GM18505 (cell line): Measurements from ENCODE around the gene GIT1.
A peak's percentile ranks its signal among the peaks of the same experiment; 100 is the strongest.

ENCODE experiments used
- ATAC-seq: cut with Tn5 transposase; IDR thresholded peaks from one replicate; pipeline ENCODE4 v1.9.1; 2021; ENCODE audit not compliant: unreplicated experiment
- POLR2A ChIP-seq: IDR thresholded peaks from 4 replicates; pipeline ENCODE4 v1.6.1; 2011; ENCODE audit warnings: borderline replicate concordance; ENCODE audit not compliant: insufficient read depth, insufficient read length; ENCODE audit errors: extremely low read depth

GIT1 gene

GRCh38 chr17:29582772-29583171 lies 6.7 kb downstream of the GIT1 start:
- no peak for TF ChIP-seq POLR2A
- no peak for ATAC-seq

DNA sequence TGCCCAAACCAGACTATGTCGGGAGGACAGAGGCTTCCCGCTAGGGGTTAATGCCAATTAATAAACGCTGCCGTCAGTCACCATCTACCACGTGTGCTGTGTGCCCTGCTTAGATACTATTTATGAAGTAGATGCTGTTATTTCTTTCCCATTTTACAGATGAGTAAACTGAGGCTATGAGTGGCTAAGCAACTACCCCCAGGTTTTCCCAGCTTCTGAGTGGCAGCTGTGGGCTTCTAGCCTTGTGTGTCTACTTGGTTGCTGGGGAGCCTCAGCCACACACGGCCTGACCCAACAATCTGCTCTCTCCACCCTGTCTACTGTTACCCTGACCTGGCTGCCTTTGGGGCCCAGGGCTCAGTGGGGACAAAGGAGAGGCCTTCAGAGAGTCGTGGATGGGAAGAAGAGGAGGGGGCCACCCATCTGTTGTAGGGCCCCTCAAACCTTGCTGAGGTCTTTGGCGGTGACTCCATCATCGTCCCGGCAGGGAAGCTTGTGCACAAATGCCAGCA lies 7.1 kb downstream of the GIT1 start:
- TF ChIP-seq POLR2A, result no peak
- no peak for ATAC-seq

GRCh38 chr17:29581583-29582253 lies 7.7 kb downstream of the GIT1 start:
- ATAC-seq, result no peak
- no peak for TF ChIP-seq POLR2A

DNA sequence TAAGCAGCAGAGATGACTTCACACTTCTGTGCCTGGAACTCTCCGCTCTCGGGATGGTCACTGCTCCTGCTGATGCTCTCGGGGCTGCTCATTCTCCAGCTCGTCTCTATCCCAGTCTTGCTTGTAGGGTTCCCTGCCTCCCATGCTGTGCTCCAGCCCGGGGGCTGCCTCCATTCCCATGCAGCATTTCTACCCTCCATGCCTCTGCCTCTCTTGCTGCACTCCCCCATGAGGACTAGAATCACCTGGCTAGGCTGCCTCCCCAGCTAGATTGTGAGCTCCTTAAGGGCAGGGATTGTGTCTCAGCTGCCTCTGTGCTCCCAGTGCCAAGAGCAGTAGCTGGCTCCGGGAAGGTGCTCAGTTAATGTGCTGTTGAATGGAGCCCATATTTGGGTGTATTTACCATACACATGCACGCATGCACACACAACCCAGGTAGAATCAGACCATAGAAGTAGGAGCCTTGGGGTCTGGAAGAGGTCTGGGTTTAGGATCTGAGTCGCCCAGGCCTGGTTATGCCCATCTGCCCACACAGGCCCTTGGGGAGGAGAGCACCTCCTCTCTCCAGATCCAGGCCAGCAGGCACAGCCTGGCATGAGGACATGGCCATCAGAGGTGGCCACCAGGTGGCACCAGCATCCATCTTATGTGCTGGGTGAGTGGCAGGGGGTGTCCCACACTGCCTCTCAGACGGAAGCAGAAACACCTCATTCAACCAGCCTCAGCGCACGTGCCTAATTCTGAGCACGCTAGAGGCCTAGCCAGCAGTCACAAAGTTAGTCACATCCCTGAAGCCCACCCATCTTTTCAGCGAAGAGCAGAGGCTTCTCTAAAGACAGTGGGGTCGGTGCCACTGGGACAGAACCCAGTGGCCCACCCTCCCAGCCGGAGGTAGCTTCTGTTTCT lies 9.3 kb downstream of the GIT1 start:
- peak; percentile 69 for ATAC-seq
- TF ChIP-seq POLR2A, result no peak

DNA sequence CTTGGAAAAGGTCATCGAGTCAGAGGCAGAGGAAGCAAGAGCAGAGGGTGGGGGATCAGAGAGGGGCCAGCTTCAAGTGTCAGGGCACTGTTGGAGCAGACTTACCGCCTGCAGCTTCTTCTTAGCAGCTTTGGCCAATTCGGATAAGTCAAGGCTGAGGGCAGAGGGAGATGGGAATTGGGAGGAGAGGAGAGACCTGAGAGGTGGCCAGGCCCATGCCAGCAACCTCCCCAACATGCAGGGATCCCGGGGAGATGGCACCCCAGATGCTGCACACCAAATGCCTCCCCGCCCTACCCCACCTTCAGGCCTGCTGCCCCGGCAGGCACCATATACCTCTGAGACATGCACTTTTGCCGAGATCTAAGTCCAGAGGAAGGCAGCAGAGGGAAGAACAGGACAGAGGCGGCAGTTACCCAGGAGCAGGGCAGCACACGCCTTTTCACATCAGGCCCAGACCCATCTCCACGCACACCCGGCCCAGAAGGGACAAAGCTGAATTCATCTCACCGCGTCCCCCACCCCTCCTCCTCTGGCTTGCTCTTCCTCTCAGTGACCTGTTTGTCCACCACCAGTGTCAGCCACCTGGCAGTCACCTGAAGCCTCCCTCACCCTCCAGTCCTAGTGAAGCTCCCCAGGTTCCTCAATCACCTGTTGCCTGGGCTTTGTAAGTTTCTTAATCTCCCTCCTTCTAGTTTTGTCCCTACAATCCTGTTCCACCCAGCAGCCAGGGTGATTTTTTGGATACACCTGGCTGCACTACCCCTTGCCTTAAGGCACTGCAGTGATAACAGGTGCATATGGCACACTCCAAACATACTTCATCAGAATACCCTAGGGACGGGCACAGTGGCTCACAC lies 10.6 kb downstream of the GIT1 start:
- no peak for ATAC-seq
- TF ChIP-seq POLR2A, result no peak

DNA sequence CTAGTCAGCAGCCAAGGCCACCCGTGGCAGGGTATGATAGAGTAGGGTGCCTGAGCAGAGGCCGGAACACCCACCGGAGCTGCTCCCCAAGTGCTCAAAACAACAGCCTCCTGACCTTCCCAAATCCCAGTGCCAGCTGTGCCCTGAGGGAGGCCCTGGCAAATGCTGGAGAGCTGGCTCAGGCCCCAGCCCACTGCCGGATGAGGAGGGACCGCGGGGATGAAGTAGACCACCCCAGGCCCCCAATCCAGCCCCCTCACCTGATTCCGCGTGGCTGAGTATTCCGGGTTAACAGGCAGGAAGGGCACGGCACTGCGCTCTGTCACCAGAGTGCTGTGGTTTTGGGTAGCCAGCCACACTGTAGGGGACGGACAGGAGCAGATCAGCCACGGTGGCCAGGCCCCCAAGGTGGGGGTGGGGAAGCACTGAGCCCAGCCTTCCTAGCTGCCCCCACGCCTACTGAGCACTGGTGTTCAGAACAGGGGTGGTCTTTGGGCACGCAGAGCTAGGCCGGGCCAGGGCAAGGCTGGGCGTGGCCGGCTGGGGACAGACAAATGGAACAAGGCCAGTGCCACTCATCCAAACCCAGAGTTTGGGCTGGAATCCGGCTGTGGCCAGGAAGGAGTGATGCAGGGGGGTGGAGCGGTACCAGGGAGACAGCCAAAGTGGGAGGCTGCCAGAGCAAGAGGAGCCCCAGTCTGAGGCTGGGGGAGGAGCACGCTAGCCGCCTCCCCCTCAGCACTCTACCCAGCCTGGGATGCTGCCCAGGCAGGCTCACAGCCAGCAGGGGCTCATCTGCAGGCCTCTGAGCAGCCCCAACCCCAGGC lies 11.8 kb downstream of the GIT1 start:
- ATAC-seq, result no peak
- no peak for TF ChIP-seq POLR2A

DNA sequence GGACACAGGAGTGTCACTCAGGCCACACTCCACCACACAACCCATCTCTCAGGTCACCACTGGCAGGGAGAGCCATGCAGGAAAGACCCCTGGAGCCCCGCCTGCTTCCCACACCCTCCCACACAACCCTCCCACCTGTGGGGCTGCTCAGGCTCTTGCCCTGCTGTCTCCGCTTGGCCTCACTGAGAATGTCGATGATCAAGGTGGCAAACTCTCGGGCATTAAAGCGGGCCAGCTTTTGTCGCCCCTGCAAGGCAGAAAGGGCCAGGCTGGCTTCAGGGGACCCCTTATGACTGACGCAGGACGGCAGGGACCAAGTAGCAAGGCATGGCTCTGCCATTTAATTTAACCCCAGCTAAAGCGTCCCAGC lies 12.5 kb downstream of the GIT1 start:
- no peak for ATAC-seq
- TF ChIP-seq POLR2A, result no peak

DNA sequence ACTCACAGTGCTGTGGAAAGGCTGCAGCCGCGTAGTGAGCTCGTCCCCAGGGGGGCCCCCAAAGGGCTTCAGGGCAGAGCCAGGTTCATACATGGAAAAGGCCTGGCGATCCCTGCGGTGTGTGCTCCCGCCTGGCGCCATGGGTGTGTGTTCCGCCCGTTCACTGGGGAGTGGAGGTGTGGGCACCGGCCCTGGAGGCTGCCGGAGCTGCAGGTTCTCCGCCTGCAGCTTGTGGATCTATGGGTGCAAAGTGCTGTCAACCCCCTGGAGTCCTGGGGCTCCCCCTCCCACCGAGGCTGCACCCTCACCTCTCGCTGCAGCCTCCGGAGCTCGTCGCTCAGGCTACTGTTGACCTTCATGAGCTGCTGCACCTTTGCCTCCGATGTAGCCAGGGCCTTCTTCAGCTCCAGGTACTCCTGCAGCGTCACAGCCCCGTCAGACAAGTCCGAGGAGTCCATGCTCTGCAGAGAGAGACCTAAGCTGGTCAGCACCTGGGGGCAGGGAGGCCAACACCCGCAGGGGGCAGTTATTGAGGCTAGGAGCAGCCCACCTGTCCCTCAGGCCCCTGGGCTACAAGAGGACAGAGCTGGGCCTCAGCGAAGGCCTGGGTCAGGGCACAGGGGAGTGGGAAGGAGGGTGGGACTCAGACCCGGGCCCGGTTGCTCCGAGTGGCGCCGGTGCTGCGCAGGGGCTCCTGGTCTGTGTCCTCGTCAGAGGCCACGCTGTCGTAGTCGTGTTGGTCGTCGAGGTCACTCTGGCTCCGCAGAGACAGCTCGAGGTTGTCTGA lies 13.0 kb downstream of the GIT1 start:
- ATAC-seq, result no peak
- TF ChIP-seq POLR2A, result no peak

DNA sequence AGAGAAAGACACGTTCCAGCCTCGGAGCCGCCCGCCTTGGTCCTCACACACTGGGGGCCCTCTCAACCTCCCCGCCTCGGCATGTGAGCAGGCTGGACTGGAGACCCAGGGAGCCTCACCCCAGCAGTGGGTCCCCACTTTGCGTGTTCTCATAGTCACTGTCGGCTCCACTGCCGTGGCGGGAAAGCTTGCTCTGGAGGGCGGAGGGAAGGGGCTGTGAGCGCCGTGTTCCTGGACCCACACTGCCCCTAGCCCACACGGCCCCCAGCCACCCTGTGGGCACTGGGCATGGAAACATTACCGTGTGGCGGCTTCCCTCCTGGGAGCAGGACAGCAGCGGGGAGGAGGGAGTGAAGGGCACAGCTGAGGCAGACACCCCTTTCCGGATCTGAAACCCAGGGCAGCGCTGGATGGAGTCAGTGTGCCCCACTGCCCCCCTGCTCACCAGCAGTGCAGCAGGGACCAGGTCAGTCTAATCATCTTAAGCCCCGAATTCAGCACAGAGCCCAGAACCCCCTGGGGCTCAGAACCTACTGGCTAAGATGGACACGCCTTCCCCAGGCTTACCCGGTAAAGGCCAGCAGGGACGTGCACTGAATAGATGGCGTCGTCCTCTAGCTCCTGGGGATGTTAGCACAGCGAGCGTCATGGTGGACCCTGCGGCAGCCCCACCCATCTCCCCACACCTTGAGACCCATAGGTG lies 13.8 kb downstream of the GIT1 start:
- ATAC-seq, result no peak
- no peak for TF ChIP-seq POLR2A

GRCh38 chr17:29574732-29575510 lies 14.5 kb downstream of the GIT1 start:
- ATAC-seq, result no peak
- no peak for TF ChIP-seq POLR2A
